OCI-LY7 (cell line): ENCODE measurements around the gene SNAI3. TPM values are rescaled to one million over a fixed set of nuclear protein-coding genes. Genes with fewer than 3 reads are reported as not detected.

ENCODE experiments used
- BruUV-seq: library from RNA; stranded (reverse); fragments of 400-500 nt; replicated peaks from 2 replicates; lab custom pipeline; 2021; lab: Mats Ljungman, UMichigan
- CTCF ChIA-PET: fragments of 300-600 bp; sonication (Branson Sonifier 250); formaldehyde crosslinking; loops from one replicate; lab custom pipeline; 2022; ENCODE audit warnings: antibody characterized with exemption; ENCODE audit not compliant: unreplicated experiment; lab: Charles Lee
- POLR2A ChIA-PET: fragments of 300-600 bp; sonication (Branson Sonifier 250); formaldehyde crosslinking; loops from one replicate; lab custom pipeline; 2022; ENCODE audit warnings: antibody characterized with exemption; lab: Charles Lee
- DNase-seq: peaks from one replicate; pipeline ENCODE4 v3.0.0-alpha.2; 2015; ENCODE audit warnings: low spot score
- H2AFZ ChIP-seq: fragments of 200-600 bp; sonication (generic), shearing (Covaris generic); 2 replicates; pipeline ENCODE4 v1.6.1; 2014; ENCODE audit warnings: mild to moderate bottlenecking, antibody characterized with exemption, low read length, moderate library complexity
- H3K27ac ChIP-seq: fragments of 200-600 bp; sonication (generic); 2 replicates; pipeline ENCODE4 v1.5.1; 2014; ENCODE audit warnings: mixed run types, low read depth, mild to moderate bottlenecking, moderate library complexity, low read length, inconsistent platforms; ENCODE audit not compliant: poor library complexity, severe bottlenecking
- H3K36me3 ChIP-seq: fragments of 200-600 bp; sonication (generic); 2 replicates; pipeline ENCODE4 v1.6.1; 2014; ENCODE audit warnings: mild to moderate bottlenecking, antibody characterized with exemption, low read length, moderate library complexity, mixed read lengths; ENCODE audit not compliant: insufficient read depth
- H3K4me1 ChIP-seq: fragments of 200-600 bp; sonication (generic); 2 replicates; pipeline ENCODE4 v1.5.1; 2014; ENCODE audit warnings: mild to moderate bottlenecking, low read length; ENCODE audit not compliant: insufficient read depth, poor library complexity, severe bottlenecking
- H3K4me2 ChIP-seq: fragments of 200-600 bp; sonication (generic); 2 replicates; pipeline ENCODE4 v1.6.1; 2014; ENCODE audit warnings: mild to moderate bottlenecking, low read length
- H3K4me3 ChIP-seq: fragments of 200-600 bp; sonication (generic); 2 replicates; pipeline ENCODE4 v1.5.1; 2014; ENCODE audit warnings: mild to moderate bottlenecking, low read depth, low read length; ENCODE audit not compliant: poor library complexity, severe bottlenecking
- H3K79me2 ChIP-seq: fragments of 200-600 bp; sonication (generic); 2 replicates; pipeline ENCODE4 v1.6.1; 2016; ENCODE audit warnings: low read depth, mild to moderate bottlenecking, low read length, moderate library complexity, mixed read lengths; ENCODE audit not compliant: insufficient read depth
- H3K9me2 ChIP-seq: fragments of 200-600 bp; sonication (generic); 2 replicates; pipeline ENCODE4 v1.6.1; 2016; ENCODE audit warnings: mild to moderate bottlenecking, low read length, mixed read lengths; ENCODE audit not compliant: insufficient read depth
- H3K9me3 ChIP-seq: fragments of 200-600 bp; sonication (generic); 2 replicates; pipeline ENCODE4 v1.6.1; 2014; ENCODE audit warnings: mild to moderate bottlenecking, mixed run types, low read length, mixed read lengths
- H4K20me1 ChIP-seq: fragments of 200-600 bp; sonication (generic); 2 replicates; pipeline ENCODE4 v1.6.1; 2014; ENCODE audit warnings: mild to moderate bottlenecking, antibody characterized with exemption, low read length, moderate library complexity, mixed read lengths; ENCODE audit not compliant: insufficient read depth
- CTCF ChIP-seq: fragments of 200-600 bp; sonication (generic); conservative IDR thresholded peaks from 2 replicates; pipeline ENCODE4 v1.5.1; 2014; ENCODE audit warnings: mild to moderate bottlenecking, antibody characterized with exemption, low read length, moderate library complexity, mixed read lengths
- EZH2phosphoT487 ChIP-seq: fragments of 200-600 bp; sonication (generic); IDR thresholded peaks from 2 replicates; pipeline ENCODE4 v1.6.1; 2018; ENCODE audit warnings: low read depth, borderline replicate concordance, mild to moderate bottlenecking, mixed run types, antibody characterized with exemption, low read length, moderate library complexity, mixed read lengths
- intact Hi-C: fragments of 100-400 bp; cut with micrococcal nuclease; formaldehyde crosslinking; loops from one replicate; pipeline ENCODE4 v1.10.0; 2022; ENCODE audit not compliant: unreplicated experiment
- total RNA-seq, 2 experiments: library from RNA; depleted of rRNA in 1 of 2; stranded (reverse); fragments of >200 nt in 1 of 2; shearing (Covaris generic) in 1 of 2; gene quantifications; 2 replicates each; pipeline ENCODE4 v1.2.3, GENCODE V29; 2014 to 2022

Gene SNAI3
- total RNA-seq, 2 experiments from 2014 or later = 3.1 to 3.3 TPM

- POLR2A ChIA-PET = no interaction called here
- intact Hi-C loops = no loop called here
- no peaks in the 10 kb centered on the region for H4K20me1 ChIP-seq
- no peaks in the 10 kb centered on the region for H3K4me1 ChIP-seq
- BruUV-seq = no TSS peak
- no peaks in the 10 kb centered on the region for H3K79me2 ChIP-seq
- H3K4me2 ChIP-seq = no peak overlapping the region
- DNase-seq = no peak
- H2AFZ ChIP-seq = no peak overlapping the region
- TF ChIP-seq EZH2phosphoT487 = no peak
- TF ChIP-seq CTCF = no peak
- no peaks in the 10 kb centered on the region for H3K9me2 ChIP-seq
- no peaks in the 10 kb centered on the region for H3K9me3 ChIP-seq
- H3K27ac ChIP-seq = no peak overlapping the region
- no peak overlapping the region for H3K4me3 ChIP-seq
- peaks cover 74% of the 10 kb centered on the region for H3K36me3 ChIP-seq
- CTCF ChIA-PET = no interaction called here
These were observed 37.6 kb upstream of the SNAI3 start for GRCh38 chr16:88723911-88724310.

GRCh38 chr16:88723507-88723887, 37.2 kb upstream of the SNAI3 start:
- no peaks in the 10 kb centered on the region for H3K79me2 ChIP-seq
- H3K27ac ChIP-seq = no peak overlapping the region
- H4K20me1 ChIP-seq = no peaks in the 10 kb centered on the region
- no peak for TF ChIP-seq EZH2phosphoT487
- no peak for TF ChIP-seq CTCF
- H3K4me2 ChIP-seq = no peak overlapping the region
- POLR2A ChIA-PET = no interaction called here
- H3K4me3 ChIP-seq = no peak overlapping the region
- DNase-seq = no peak
- H2AFZ ChIP-seq = no peak overlapping the region
- H3K36me3 ChIP-seq = peaks cover 78% of the 10 kb centered on the region
- no TSS peak for BruUV-seq
- H3K4me1 ChIP-seq = no peaks in the 10 kb centered on the region
- CTCF ChIA-PET = no interaction called here
- no peaks in the 10 kb centered on the region for H3K9me2 ChIP-seq
- intact Hi-C loops = no loop called here
- no peaks in the 10 kb centered on the region for H3K9me3 ChIP-seq

- no peak overlapping the region for H2AFZ ChIP-seq
- no peaks in the 10 kb centered on the region for H3K4me1 ChIP-seq
- H4K20me1 ChIP-seq = no peaks in the 10 kb centered on the region
- no TSS peak for BruUV-seq
- no peak overlapping the region for H3K27ac ChIP-seq
- POLR2A ChIA-PET = no interaction called here
- H3K9me3 ChIP-seq = no peaks in the 10 kb centered on the region
- CTCF ChIA-PET = no interaction called here
- H3K4me2 ChIP-seq = no peak overlapping the region
- H3K79me2 ChIP-seq = no peaks in the 10 kb centered on the region
- H3K9me2 ChIP-seq = no peaks in the 10 kb centered on the region
- intact Hi-C loops = no loop called here
- H3K36me3 ChIP-seq = peaks cover 84% of the 10 kb centered on the region
- TF ChIP-seq EZH2phosphoT487 (no peak), CTCF (no peak)
- no peak for DNase-seq
- no peak overlapping the region for H3K4me3 ChIP-seq
These were observed 36.6 kb upstream of the SNAI3 start for GRCh38 chr16:88722784-88723506.
